Measurements from ENCODE around the gene PITPNC1.
"Not testable (repeated sequence)": the region's sequence is repeated elsewhere in the genome, so short reads cannot be mapped to it uniquely, and the experiment has no call there.

PITPNC1 gene

GRCh38 chr17:67376737-67377487 lies at the start of gene PITPNC1:
PITPNC1 (plus strand) TSS chr17:67377281.
- DNase-seq (ENCODE audit: low spot score): peak; percentile 86

- no peak for DNase-seq (ENCODE audit: low spot score)
These were observed 49.1 kb upstream of the PITPNC1 start for GRCh38 chr17:67328026-67328425.

GRCh38 chr17:67331381-67332161 lies 45.5 kb upstream of the PITPNC1 start:
- DNase-seq (ENCODE audit: low spot score): not testable (repeated sequence)

GRCh38 chr17:67332162-67332508 lies 44.9 kb upstream of the PITPNC1 start:
- not testable (repeated sequence) for DNase-seq (ENCODE audit: low spot score)

- no peak for DNase-seq (ENCODE audit: low spot score)
These were observed 41.7 kb upstream of the PITPNC1 start for GRCh38 chr17:67335245-67335835.

- DNase-seq (ENCODE audit: low spot score): no peak
These were observed 40.2 kb upstream of the PITPNC1 start for GRCh38 chr17:67336859-67337258.

GRCh38 chr17:67338353-67338752 lies 38.7 kb upstream of the PITPNC1 start:
- not testable (repeated sequence) for DNase-seq (ENCODE audit: low spot score)

GRCh38 chr17:67343237-67343636 lies 33.8 kb upstream of the PITPNC1 start:
- no peak for DNase-seq (ENCODE audit: low spot score)

GRCh38 chr17:67347826-67348225 lies 29.3 kb upstream of the PITPNC1 start:
- no peak for DNase-seq (ENCODE audit: low spot score)

- DNase-seq (ENCODE audit: low spot score): no peak
These were observed 27.7 kb upstream of the PITPNC1 start for GRCh38 chr17:67349420-67349819.

GRCh38 chr17:67353161-67353560 lies 23.9 kb upstream of the PITPNC1 start:
- no peak for DNase-seq (ENCODE audit: low spot score)

GRCh38 chr17:67353929-67354574 lies 23.0 kb upstream of the PITPNC1 start:
- DNase-seq (ENCODE audit: low spot score): no peak

GRCh38 chr17:67358612-67359011 lies 18.5 kb upstream of the PITPNC1 start:
- DNase-seq (ENCODE audit: low spot score): no peak

GRCh38 chr17:67359960-67360791 lies 16.9 kb upstream of the PITPNC1 start:
- no peak for DNase-seq (ENCODE audit: low spot score)

GRCh38 chr17:67360880-67361279 lies 16.2 kb upstream of the PITPNC1 start:
- DNase-seq (ENCODE audit: low spot score): no peak

- no peak for DNase-seq (ENCODE audit: low spot score)
These were observed 14.9 kb upstream of the PITPNC1 start for GRCh38 chr17:67362173-67362572.

GRCh38 chr17:67364847-67365737 lies 12.0 kb upstream of the PITPNC1 start:
- DNase-seq (ENCODE audit: low spot score): no peak

GRCh38 chr17:67365738-67366192 lies 11.3 kb upstream of the PITPNC1 start:
- DNase-seq (ENCODE audit: low spot score): no peak

- peak; percentile 91 for DNase-seq (ENCODE audit: low spot score)
These were observed 10.6 kb upstream of the PITPNC1 start, which contains the start of gene PSMD12 for GRCh38 chr17:67366193-67367157. PSMD12 (minus strand) TSS chr17:67366577; CDS start chr17:67366519, 58 bp downstream.
